ENCODE data around the gene IQCN.
A peak's percentile ranks its signal among the peaks of the same experiment; 100 is the strongest.

Gene IQCN

GRCh38 chr19:18286973-18287635 lies 12.9 kb upstream of the IQCN start:
- DNase-seq (ENCODE audit: low spot score), result no peak

GRCh38 chr19:18284712-18285360 lies 10.6 kb upstream of the IQCN start:
- DNase-seq (ENCODE audit: low spot score), result no peak

DNA sequence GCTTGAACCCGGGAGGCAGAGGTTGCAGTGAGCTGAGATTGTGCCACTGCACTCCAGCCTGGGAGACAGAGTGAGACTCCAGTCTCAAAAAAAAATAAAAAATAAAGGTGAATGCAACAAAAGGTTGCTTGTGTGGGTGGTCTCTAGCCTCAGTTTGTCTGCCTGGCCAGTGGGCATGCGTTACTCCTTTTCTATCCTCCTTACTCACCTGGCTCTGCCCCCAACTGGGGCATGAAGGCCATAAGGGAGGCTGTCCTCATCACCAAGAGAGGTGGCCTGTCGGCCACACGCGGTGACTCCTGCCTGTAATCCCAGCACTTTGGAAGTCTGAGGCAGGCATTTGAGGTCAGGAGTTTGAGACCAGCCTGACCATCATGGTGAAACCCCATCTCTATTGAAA lies 9.1 kb upstream of the IQCN start:
- DNase-seq (ENCODE audit: low spot score), result no peak

DNA sequence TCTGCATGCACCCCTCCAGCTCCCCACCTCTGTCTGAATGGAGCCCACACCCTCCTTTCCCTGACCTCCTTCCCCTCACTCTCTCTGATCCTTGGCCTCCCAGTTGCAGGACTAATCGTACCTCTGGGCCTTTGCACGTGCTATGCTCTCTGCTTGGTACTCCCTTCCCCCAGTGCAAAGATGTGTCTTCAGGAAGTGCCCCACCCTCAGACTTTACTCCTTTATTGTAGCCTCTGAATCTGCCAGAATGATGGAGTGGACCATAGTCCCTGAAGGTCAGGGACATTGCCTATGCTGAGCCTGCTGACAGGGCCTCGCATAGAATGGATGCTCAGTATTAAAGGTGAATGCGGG lies 8.5 kb upstream of the IQCN start:
- no peak for DNase-seq (ENCODE audit: low spot score)

DNA sequence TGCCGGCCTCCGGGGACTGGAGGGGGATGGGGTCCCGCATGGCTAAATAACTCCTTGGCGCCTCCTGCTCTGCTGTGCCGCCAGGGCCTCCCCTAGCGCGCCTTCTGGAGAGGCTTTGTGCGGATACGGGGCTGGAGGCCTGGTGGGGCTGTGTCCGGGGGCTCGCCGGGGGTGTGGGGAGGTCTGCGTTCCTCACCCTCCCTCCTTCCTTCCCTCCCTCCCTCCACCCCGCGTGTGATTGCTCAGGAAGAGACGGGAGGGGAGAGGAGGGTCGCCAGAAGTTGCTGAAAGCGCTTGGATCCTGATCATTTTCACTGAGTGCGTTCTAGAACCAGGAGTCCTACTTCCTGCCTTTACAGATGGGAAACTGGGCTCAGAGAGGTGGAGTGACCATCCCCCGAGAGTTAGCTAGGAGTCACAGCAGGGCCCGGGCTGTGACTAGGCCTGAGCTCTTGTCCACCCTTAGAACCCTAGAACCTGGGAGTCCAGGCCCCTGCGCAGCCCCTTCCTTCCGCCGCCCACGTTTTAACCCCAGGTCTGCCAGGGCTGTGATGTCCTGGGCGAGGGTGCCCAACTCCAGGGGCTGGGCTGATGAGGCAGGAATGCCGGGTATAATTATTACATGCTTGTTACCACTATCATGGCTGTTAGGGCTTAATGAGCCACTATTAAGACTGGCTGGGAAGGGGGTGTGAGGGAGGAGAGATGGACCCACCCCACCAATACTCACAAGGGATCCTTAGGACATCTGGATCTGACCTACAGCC lies 8.0 kb upstream of the IQCN start:
- DNase-seq (ENCODE audit: low spot score), result no peak

GRCh38 chr19:18281082-18282020 lies 7.1 kb upstream of the IQCN start, which contains the start of gene JUND:
Gene JUND, minus strand, starts transcription at chr19:18281622. Its CDS starts 138 bp downstream, at chr19:18281484.
- peak; percentile 98 for DNase-seq (ENCODE audit: low spot score)

DNA sequence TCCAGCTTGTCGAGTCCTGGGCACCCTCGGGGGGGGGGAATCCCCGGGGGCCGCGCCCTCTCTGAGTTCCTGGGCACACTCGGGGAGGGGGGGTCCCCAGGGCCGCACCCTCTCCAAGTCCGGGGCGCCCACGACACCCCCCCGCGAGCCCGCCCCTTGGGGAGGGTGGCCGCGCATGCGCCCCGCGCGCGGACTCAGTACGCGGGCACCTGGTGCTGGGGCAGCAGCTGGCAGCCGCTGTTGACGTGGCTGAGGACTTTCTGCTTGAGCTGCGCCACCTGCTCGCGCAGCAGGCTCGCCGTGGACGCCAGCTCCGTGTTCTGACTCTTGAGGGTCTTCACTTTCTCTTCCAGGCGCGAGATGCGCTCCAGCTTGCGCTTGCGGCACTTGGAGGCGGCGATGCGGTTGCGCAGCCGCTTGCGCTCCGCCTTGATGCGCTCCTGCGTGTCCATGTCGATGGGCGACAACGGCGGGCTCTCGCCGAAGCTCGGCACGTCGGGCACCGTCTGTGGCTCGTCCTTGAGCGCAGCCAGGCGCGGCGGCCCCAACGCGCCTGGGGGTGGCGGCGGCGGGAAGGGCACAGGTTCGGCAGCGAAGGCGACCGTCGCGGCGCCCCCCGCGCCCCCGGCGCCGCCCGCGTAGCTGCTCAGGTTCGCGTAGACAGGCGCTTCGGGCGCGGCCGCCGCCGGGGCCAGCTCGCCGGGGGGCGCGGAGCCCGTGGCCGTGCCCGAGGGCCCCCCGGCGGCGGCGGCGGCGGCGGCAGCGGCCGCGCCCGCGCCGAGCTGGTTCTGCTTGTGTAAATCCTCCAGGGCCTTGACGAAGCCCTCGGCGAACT lies 6.2 kb upstream of the IQCN start:
- peak; percentile 82 for DNase-seq (ENCODE audit: low spot score)

GRCh38 chr19:18279516-18280246 lies 5.4 kb upstream of the IQCN start:
- peak; percentile 96 for DNase-seq (ENCODE audit: low spot score)

- DNase-seq (ENCODE audit: low spot score), result no peak
Observed at GRCh38 chr19:18279266-18279515, 4.9 kb upstream of the IQCN start.

- no peak for DNase-seq (ENCODE audit: low spot score)
Observed at GRCh38 chr19:18278521-18279265, 4.4 kb upstream of the IQCN start.

GRCh38 chr19:18274781-18275356 lies 617 bp upstream of the IQCN start:
- DNase-seq (ENCODE audit: low spot score), result peak; percentile 86

DNA sequence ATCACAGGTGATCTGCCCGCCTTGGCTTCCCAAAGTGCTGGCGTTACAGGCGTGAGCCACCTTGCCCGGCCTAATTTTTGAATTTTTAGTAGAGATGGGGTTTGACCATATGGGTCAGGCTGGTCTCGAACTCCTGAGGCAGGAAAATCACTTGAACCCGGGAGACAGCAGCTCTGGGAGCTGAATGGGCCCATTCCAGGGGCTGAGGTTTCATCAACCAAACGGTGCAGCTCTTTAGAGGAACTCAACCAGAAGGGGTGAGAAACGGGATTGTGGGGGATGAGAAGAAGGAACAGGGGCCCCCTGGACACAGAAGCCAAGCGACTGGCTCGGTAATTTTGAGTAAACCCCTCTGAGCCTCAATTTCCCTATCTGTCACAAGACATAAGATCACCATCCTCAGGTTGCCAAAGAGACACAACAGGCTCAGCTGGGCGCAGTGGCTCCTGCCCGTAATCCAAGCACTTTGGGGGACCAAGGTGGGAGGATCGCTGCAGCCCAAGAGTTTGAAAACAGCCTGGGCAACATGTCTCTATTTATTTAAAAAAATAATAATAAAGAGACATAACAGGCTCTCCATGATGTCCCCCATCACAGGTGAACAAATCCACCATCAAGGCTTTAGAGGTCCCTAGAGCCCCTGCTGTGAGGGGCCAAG lies 562 bp downstream of the IQCN start:
- no peak for DNase-seq (ENCODE audit: low spot score)

- DNase-seq (ENCODE audit: low spot score), result no peak
Observed at GRCh38 chr19:18271433-18271841, 2.8 kb downstream of the IQCN start.

DNA sequence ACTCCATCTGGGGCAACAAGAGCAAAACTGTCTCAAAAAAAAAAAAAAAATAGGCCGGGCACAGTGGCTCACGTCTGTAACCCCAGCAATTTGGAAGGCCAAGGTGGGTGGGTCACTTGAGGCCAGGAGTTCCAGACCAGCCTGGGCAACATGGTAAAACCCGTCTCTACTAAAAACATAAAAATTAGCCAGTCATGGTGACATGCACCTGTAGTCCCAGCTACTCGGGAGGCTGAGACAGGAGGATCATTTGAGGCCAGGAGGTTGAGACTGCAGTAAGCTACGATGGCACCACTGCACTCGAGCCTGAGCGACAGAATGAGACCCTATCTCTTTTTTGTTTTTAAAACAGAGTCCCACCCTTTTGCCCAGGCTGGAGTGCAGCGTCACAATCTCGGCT lies 3.9 kb downstream of the IQCN start:
- DNase-seq (ENCODE audit: low spot score), result no peak

- DNase-seq (ENCODE audit: low spot score), result no peak
Observed at GRCh38 chr19:18269070-18269723, 5.1 kb downstream of the IQCN start.

- no peak for DNase-seq (ENCODE audit: low spot score)
Observed at GRCh38 chr19:18266771-18267686, 7.2 kb downstream of the IQCN start.

GRCh38 chr19:18265582-18265981 lies 8.7 kb downstream of the IQCN start:
- DNase-seq (ENCODE audit: low spot score), result no peak

Measured in HuH-7.5 (cell line).